ENCODE results near the gene UQCC2. TPM values are rescaled to one million over a fixed set of nuclear protein-coding genes. Genes with fewer than 3 reads are reported as not detected.

The UQCC2 gene
- total and polyA plus RNA-seq, 2 of the 4 experiments (the other 2 are of a cell fraction) = 13.8 to 34.5 TPM

- H3K23ac ChIP-seq (ENCODE audit: low read depth, low read length) = no peak overlapping the region
- in situ Hi-C loops (cut with MboI; ENCODE audit: low sequenced_read_pairs) = no loop called here
- H2AK5ac ChIP-seq (ENCODE audit: low read depth, low read length) = 0 out of 2 replicates have a peak overlapping the region, but pooled peaks have one; percentile 69
- peak overlapping the region; percentile 27; the same call in 1 of the 2 replicates for H3K18ac ChIP-seq (ENCODE audit: low read depth, low read length)
- H3K27me3 ChIP-seq (ENCODE audit: control insufficient read depth, insufficient read depth, low read length) = no peaks in the 10 kb centered on the region
- intact Hi-C loops (cut with micrococcal nuclease) = loop anchor here (10.0 kb wide), 1 partner anchor 222 kb away; the partner anchor contains the start of gene ZBTB9
- dilution Hi-C loops (cut with HindIII; ENCODE audit: low sequenced_read_pairs, unreplicated experiment) = no loop called here
- no peaks in the 10 kb centered on the region for H3K79me1 ChIP-seq (ENCODE audit: low read depth in 1 of 2, low read length in 2 of 2)
- ChIA-PET POLR2A (ENCODE audit: unreplicated experiment) (no interaction called here), CTCF (no interaction called here)
- H3K14ac ChIP-seq (replicated peaks; ENCODE audit: low read depth, low read length) = peak overlapping the region; percentile 45; the same call in 1 of the 2 replicates
- 0 out of 2 replicates have a peak overlapping the region, but pooled peaks have one; percentile 29 for H4K91ac ChIP-seq (ENCODE audit: insufficient read depth, low read depth, low read length)
- H3K4ac ChIP-seq (ENCODE audit: low read depth, low read length) = peak overlapping the region; percentile 45
- no TSS peak for BruUV-seq (replicated peaks)
- peak overlapping the region; percentile 13; the same call in 1 of the 2 replicates for H3K27ac ChIP-seq (ENCODE audit: insufficient read depth, low read length)
- H3K4me2 ChIP-seq (ENCODE audit: low read depth, low read length) = no peak overlapping the region
- no peak overlapping the region for H2BK20ac ChIP-seq (ENCODE audit: low read depth, low read length)
- no peak overlapping the region for H4K5ac ChIP-seq (ENCODE audit: low read depth, low read length)
- no peaks in the 10 kb centered on the region for H3K36me3 ChIP-seq (ENCODE audit: control insufficient read depth, insufficient read depth, low read length)
- H2AK9ac ChIP-seq (replicated peaks; ENCODE audit: low read depth, low read length, poor library complexity) = peak overlapping the region; percentile 37
- peak overlapping the region in 1 of 2 experiments; percentile 40; a peak in 1 of 4 replicates for H4K8ac ChIP-seq (ENCODE audit: low read depth in 2 of 2, low read length in 2 of 2)
- H3K9me1 ChIP-seq (ENCODE audit: insufficient read depth, low read length) = peaks cover 21% of the 10 kb centered on the region
- H3K9ac ChIP-seq (ENCODE audit: low read depth, low read length) = no peak overlapping the region
- TF ChIP-seq MXI1 (IDR thresholded peaks at IDR 0.05; ENCODE audit: borderline replicate concordance, low read depth, low read length) = no peak
- no peak for TF ChIP-seq USF2 (IDR thresholded peaks at IDR 0.05; ENCODE audit: low read depth, low read length)
- peak; percentile 48; the same call in 1 of the 2 replicates for TF ChIP-seq CEBPB (IDR thresholded peaks at IDR 0.05; ENCODE audit: low read depth, low read length)
- H2BK5ac ChIP-seq (ENCODE audit: low read depth, low read length, poor library complexity, severe bottlenecking) = no peak overlapping the region
- peak overlapping the region; percentile 56 for H2AFZ ChIP-seq (replicated peaks; ENCODE audit: low read length, poor library complexity)
- H2BK120ac ChIP-seq (ENCODE audit: low read depth, low read length) = peak overlapping the region; percentile 30; the same call in 1 of the 2 replicates
- no peak overlapping the region for H3K56ac ChIP-seq (ENCODE audit: extremely low read depth, insufficient read depth, low read length)
- peaks cover 21% of the 10 kb centered on the region for H3K4me1 ChIP-seq (ENCODE audit: control insufficient read depth, insufficient read depth, low read length)
- ATAC-seq (ENCODE audit: low read depth) = peak; percentile 18
- WGBS, 2 experiments (ENCODE audit: extremely low coverage in 2 of 2, insufficient read length in 1 of 2) = 40% methylated on average over 1 of the region's 8 CpGs; no CpG with 5 or more reads in 1 of the 2 experiments
- peak; percentile 37 for DNase-seq
- no peaks in the 10 kb centered on the region for H4K20me1 ChIP-seq (ENCODE audit: insufficient read depth, low read length)
- H3K4me3 ChIP-seq (ENCODE audit: insufficient read depth, low read depth, low read length) = no peak overlapping the region
- peak overlapping the region; percentile 6; the same call in 1 of the 3 replicates for H2BK15ac ChIP-seq (ENCODE audit: low read depth, low read length)
- H3K9me3 ChIP-seq (ENCODE audit: control insufficient read depth, insufficient read depth, low read length) = no peaks in the 10 kb centered on the region
Measured at GRCh38 chr6:33677143-33677660, 34.3 kb downstream of the UQCC2 start.

Data from IMR-90 (cell line).